COLO668 (cell line): ENCODE measurements around the gene AIFM2.
"Not testable (repeated sequence)": the region's sequence is repeated elsewhere in the genome, so short reads cannot be mapped to it uniquely, and the experiment has no call there.

Experiments used
- DNase-seq: peaks from one replicate; lab custom pipeline; 2025; ENCODE audit not compliant: unreplicated experiment; lab: John Stamatoyannopoulos, UW

The AIFM2 gene

DNA sequence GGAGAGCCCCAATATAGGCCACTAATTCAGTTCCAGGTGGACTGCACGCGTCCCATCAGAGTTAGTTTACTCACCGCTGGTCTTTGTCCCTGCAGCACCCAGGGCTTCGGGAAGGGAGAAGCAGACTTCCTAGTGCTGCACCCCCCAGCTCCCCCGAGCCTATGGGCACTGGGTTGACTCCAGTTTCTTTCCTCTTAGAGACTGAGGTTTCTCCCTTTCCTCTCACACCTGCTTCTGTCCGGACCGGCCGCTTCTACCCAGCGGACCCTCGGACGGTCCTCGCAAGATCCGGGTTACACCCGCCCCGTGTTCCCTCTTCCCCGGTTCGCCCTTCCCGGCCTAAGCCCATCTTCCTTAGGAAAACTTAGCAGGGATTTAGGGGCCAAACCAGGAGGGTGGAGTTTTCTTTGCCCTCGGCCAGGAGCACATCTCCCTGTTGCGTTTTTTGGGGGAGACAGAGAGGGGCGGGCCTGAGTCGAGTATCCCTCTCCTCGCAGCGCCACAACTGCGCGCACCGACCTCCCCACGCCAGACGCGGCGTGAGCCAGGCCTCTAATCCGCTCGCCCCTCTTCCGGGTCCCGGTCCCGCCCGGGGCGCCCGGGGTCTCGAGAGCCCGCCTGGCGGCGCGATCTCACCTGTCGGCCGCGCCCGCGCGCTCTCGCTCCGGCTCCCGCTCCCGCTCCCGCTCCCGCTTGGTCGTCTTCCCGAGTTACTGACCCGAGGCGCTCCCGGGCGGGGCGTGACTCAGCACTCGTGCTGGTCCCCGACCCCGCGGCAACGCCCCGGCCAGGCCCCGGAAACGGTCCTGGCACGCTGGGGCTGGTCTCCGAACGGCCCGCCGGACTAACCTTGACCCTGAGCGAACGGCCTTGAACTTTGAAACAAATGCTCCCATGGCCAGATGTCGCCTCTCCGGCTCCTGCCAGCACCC lies at the start of gene AIFM2:
Gene AIFM2, minus strand, starts transcription at position 728 of the 932 bp plus-strand sequence. CDS start 8,741 bp downstream, outside the sequence.
- DNase-seq, result peak; percentile 90

DNA sequence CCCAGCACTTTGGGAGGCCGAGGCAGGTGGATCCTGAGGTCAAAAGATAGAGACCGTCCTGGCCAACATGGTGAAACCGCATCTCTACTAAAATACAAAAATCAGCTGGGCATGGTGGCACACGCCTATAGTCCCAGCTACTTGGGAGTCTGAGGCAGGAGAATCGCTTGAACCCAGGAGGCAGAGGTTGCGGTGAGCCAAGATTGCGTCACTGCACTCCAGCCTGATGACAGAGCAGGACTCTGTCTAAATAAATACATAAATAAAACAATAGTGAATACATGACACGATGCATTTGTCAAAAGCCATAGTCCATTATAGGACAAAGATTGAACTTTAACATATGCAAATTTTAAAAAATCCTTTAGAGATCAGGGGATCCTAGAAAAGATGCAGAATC lies 46.6 kb upstream of the AIFM2 start:
- DNase-seq, result not testable (repeated sequence)

DNA sequence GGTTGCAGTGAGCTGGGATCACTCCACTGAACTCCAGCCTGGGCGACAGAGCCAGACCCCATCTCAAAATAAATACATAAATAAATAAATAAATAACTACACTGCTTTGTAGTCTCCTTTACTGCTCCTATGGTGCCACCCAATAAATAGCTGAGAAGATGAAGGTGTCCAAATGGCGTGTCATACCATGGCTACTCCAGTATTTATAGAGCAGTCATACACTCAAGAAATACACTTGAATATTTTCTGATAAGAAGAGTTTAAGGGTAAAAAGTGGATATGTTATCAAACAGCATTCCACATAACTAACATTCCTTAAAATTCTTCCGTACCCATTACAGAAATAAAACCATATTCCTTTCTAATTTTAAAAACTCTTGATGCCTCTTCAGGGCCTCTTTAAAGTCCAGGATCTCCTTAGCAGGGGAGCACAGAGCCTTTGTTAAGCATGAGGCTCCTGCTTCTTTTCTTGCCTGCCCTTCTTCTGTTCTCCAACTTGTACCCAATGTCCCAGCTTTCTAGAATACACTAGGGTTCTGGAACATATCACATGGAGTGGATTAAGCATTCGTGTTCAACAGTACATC lies 45.6 kb upstream of the AIFM2 start:
- DNase-seq, result no peak

GRCh38 chr10:70176441-70176840 lies 43.8 kb upstream of the AIFM2 start:
- DNase-seq, result no peak

- DNase-seq, result no peak
Observed at GRCh38 chr10:70175516-70175915, 42.9 kb upstream of the AIFM2 start.

DNA sequence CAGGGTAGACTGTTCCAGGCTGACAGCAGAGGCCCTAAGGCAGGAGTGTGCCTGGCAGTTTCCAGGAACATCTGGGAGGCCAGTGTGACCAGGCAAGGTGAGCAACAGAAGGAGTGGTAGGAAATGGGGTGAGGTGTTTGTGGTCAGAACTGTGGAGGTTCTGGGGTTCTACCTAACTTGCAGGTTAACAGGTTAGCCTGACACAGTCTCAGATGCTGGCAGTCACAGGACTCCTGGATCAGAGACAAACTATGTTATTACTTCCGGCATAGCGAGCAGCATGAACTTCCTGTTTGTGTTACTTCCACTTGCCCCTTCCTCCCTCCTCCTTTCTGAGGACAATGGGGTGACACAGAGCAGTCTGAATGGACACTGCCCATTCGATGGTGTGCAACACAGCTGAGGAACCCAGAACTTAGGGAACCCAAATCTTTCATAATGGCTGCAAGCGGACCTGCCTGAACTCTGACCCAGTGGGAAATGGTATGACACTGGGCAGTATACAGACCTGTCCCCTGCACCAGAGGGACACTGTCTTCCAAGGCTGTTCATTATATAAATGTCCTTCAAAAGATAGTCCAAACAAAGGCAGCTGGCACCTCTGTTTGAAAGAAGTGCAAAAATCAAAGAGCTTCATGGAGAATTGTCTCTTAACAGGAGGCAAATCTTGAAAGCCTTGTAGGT lies 41.6 kb upstream of the AIFM2 start:
- no peak for DNase-seq

DNA sequence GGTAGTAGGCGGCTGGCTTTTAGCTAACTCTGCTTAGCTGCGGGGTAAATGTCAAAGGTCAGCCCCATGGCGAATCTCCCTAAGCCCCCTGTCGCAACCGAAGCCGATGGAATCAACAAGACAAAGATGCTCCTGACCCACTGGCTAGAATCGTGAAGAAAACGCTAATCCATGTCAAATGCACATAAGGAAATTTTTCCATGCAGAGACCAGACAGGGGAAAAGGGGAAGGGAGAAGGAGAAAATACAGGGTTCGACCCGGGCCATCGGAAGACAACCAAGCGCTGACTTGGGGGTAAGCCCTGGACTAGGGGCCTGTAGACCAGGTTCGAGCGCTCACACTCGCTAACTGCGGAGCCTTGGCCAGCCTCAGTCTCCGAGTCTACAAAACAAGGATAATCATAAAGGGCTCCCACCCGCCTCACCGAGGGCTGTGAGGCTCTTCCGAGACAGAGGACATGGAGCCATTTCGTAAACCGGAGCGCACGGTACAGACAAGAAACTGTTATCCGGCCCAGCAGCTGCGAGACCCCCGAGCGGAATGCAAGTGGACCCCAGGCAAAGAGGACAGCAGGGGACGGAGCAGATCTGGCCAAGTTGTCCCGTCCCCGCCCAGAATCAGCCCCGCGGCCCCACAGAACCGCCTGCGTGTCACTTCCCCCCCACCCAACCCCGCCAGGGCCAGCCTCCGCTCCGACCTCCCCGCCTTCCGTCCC lies 37.2 kb upstream of the AIFM2 start:
- DNase-seq, result peak; percentile 23

DNA sequence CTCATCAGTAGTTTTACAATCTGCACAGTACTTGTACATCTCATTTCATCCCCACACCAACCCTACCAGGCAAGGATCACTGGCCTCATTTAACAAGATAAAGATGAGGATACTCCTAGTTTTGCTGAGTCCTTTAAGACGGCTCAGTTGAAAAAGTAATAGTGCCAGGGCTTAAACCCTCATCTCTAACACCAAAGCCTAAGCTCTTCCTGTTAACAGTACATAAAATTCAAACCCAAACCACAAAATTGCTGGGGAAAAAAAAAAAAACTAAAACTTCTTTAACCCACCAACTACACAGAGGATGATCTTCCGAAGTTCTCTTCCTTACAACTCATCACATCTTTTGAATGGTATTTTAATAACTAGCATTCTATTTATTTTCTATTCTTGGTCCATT lies 36.4 kb upstream of the AIFM2 start:
- no peak for DNase-seq

DNA sequence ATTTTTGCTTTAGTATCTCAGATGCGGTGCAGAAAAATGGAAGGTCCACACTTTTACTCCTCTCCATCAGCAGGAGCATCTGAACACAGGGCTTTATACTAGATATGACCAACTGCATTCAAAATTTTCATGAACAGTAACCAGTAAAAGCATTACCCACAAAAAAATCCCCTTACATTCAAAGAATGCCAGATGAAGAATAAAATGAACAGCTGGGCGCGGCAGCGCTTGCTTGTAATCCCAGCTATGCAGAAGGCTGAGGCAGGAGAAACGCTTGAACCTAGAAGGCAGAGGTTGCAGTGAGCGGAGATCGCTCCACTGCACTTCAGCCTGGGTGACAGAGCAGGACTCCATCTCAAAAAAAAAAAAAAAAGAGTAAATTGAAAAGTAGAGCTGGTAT lies 34.6 kb upstream of the AIFM2 start:
- DNase-seq, result no peak

DNA sequence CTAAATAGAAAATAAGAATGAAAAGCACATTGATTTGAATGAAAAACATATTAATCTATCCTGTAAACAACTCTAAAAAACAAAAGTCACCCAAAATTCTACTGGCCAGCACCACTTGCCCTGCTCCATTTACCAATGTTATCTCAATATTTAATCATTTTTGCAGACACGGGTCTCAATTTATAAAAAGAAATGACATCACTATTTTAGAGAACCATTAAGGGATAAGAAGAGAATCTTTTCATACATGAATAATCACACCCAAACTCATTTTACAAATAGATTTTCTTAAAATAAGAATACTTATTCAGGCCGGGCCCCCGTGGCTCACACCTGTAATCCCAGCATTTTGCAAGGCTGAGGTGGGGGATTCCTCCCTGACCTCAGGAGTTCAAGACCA lies 33.8 kb upstream of the AIFM2 start:
- DNase-seq, result no peak

DNA sequence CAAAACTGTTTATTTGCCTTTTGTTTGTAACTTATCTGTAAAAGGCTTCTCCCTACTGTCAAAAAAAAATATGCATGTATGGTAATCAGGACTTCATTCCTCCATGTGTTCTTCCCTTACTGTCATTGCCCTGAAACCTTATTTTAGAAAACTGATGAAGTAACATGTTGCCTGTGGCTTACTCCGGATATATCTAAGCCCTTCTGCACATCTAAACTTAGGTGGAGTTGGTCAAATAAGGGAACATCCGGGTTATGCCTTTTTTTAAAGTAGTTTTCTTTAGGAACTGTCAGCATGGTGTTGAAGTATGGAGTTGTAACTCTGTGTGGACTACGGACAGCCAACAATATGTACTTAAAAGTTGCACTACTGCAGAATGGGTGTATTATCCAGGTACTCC lies 31.5 kb upstream of the AIFM2 start:
- DNase-seq, result no peak

DNA sequence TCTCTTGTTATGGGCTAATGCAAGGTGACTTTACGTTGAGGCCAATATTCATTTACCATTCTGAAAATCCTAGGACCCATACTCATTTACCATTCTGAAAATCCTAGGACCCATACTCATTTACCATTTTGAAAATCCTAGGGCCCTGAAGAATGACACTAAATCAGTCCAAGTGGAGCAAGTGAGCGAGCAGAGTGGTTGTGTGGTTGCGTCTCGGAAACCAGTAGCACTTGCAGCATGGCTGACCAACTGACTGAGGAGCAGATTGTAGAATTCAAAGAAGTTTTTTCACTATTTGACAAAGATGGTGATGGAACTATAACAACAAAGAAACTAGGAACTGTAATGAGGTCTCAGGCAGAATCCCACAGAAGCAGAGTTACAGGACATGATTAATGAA lies 30.8 kb upstream of the AIFM2 start:
- no peak for DNase-seq

- no peak for DNase-seq
Observed at GRCh38 chr10:70162892-70163201, 30.2 kb upstream of the AIFM2 start.

- no peak for DNase-seq
Observed at GRCh38 chr10:70162151-70162891, 29.7 kb upstream of the AIFM2 start.

DNA sequence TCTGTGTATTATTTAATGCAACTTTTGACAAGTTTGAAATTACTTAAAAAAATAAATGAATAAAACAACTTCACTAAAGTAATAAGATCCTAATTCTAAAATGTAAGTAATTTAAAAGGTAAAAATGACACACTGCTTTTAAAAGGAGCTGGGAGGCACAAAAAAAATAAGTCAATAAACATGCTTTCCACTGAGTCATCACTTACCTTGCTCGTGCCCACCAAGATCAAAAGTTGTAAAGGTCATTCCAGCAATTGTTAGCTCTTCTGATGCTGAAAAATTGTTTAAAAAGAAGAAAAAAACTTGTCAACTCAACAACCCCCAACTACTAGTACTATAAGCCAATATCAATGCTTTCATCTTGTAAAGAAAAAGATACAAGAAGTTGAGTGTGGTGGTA lies 28.2 kb upstream of the AIFM2 start:
- no peak for DNase-seq

DNA sequence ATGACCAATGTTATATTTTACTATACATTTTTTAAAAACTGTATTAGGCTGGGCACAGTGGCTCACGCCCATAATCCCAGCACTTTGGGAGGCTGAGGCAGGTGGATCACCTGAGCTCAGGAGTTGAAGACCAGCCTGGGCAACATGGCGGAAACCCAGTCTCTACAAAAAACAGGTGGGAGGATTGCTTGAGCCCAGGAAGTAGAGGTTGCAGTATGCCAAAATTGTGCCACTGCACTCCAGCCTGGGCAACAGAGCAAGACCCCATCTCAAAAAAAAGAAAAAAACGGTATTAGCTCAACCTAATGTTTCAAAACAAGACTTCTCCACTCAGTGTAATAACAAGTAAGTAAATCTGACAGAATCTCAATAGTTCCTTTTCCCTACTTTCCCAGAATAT lies 26.7 kb upstream of the AIFM2 start:
- DNase-seq, result not testable (repeated sequence)

DNA sequence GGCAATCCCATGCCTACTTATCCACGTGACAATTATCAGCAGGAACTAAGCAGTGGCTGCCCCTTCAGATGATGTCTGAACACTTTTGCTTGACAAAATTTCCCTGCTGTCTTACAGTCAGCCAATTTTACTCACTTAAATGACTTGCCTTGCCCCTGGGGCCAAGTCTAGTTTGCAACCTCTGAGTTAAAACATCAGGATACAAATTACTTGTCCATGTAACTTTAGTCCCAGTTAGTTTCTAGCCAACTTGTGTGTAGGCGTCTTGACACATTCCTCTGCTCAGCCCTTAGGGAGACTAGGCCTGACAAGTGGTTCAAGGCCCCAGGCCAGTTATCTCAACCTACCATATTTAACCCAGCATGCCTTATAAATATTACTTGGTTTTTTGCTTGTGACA lies 25.5 kb upstream of the AIFM2 start:
- no peak for DNase-seq

- DNase-seq, result no peak
Observed at GRCh38 chr10:70155255-70155838, 22.7 kb upstream of the AIFM2 start.

DNA sequence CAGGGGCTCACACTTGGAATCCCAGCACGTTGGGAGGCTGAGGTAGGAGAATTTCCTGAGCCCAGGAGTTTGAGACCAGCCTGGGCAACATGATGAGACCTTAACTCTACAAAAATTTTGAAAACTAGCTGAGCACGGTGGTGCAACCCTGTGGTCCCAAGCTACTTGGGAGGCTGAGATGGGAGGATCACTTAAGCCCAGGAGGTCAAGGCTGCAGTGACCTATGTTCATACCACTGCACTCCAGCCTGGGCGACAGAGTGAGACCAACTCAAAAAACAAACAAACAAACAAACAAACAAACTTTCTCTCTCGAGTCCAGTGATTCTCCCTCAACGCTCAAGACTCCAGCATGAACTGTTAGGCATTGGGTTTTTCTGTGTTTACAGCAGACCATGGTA lies 15.9 kb upstream of the AIFM2 start:
- DNase-seq, result no peak

- no peak for DNase-seq
Observed at GRCh38 chr10:70147259-70147625, 14.6 kb upstream of the AIFM2 start.
